Spleen (tissue), 11 donors: ENCODE results near the gene ZNHIT2. TPM values are rescaled to one million over a fixed set of nuclear protein-coding genes. Genes with fewer than 3 reads are reported as not detected.

ENCODE experiments used
- DNase-seq: peaks from one replicate; pipeline ENCODE4 v3.0.0-alpha.2; 2020
- H3K27ac ChIP-seq, 8 donors: fragments of 200-600 bp; sonication (generic) in 7 of 8; 1 replicate in 4 of 8; 2 replicates in 4 of 8; pipeline versions ENCODE4 v1.5.0 to v1.8.0; 2016 to 2021; ENCODE audit warnings: inconsistent platforms in 4 of 8, mild to moderate bottlenecking in 4 of 8, moderate library complexity in 1 of 8
- H3K27me3 ChIP-seq, 7 donors: fragments of 200-600 bp; sonication (generic) in 6 of 7; replicated peaks in 1 of 7; 1 replicate in 4 of 7; 2 replicates in 3 of 7; pipeline versions ENCODE4 v1.5.0 to v1.8.0; 2016 to 2021; ENCODE audit warnings: inconsistent platforms in 3 of 7, mild to moderate bottlenecking in 1 of 7
- H3K36me3 ChIP-seq, 6 donors: fragments of 200-600 bp; sonication (generic) in 5 of 6; 1 replicate in 4 of 6; 2 replicates in 2 of 6; pipeline versions ENCODE4 v1.5.0 to v1.8.0; 2016 to 2021; ENCODE audit warnings: inconsistent platforms in 2 of 6
- H3K4me1 ChIP-seq, 6 donors: fragments of 200-600 bp; sonication (generic) in 5 of 6; 1 replicate in 3 of 6; 2 replicates in 3 of 6; pipeline versions ENCODE4 v1.5.0 to v1.8.0; 2016 to 2021; ENCODE audit warnings: inconsistent platforms in 3 of 6
- H3K4me3 ChIP-seq, 8 donors: fragments of 200-600 bp; sonication (generic) in 7 of 8; 1 replicate in 4 of 8; 2 replicates in 4 of 8; pipeline versions ENCODE4 v1.5.0 to v1.8.0; 2016 to 2021; ENCODE audit warnings: inconsistent platforms in 4 of 8, mild to moderate bottlenecking in 4 of 8, moderate library complexity in 2 of 8
- H3K9me3 ChIP-seq, 8 donors: fragments of 200-600 bp; sonication (generic) in 7 of 8; 1 replicate in 4 of 8; 2 replicates in 4 of 8; pipeline versions ENCODE4 v1.5.0 to v1.8.0; 2016 to 2021; ENCODE audit warnings: inconsistent platforms in 4 of 8
- POLR2A ChIP-seq, 3 donors: fragments of 450-650 bp; IDR thresholded peaks; one replicate each; pipeline ENCODE4 v1.5.1; 2017; ENCODE audit warnings: antibody characterized with exemption in 3 of 3, mild to moderate bottlenecking in 1 of 3
- POLR2AphosphoS5 ChIP-seq, 3 donors: sonication (generic); formaldehyde crosslinking; IDR thresholded peaks; one replicate each; pipeline ENCODE4 v1.5.1; 2017; ENCODE audit warnings: antibody characterized with exemption in 3 of 3
- WGBS, 5 donors: extraction: QIAGEN DNeasy Blood & Tissue Kit in 3 of 5; methylation state at CpG; one replicate each; pipeline versions ENCODE4 v1.1.5 to v1.1.7; 2013 to 2018; 5-methylcytosine and 5-hydroxymethylcytosine counted together
- intact Hi-C: fragments of 100-400 bp; cut with DNase I; formaldehyde crosslinking; loops from one replicate; pipeline ENCODE4 v1.15.0; 2023; ENCODE audit warnings: low total_unique reads
- polyA plus RNA-seq, 3 donors: library from polyadenylated mRNA; stranded (reverse); fragments of 200-250 nt; gene quantifications; one replicate each; pipeline ENCODE4 v1.2.1, GENCODE V29; 2013
- total RNA-seq, 7 donors: library from RNA; depleted of rRNA in 3 of 7; stranded (reverse); fragments of >200 nt in 3 of 7; fragmentation: NEBNext Ultra II Directional in 4 of 7; extraction: Animal tissue kit (Norgen Biotek cat#: 25700) in 4 of 7; gene quantifications; one replicate each; pipeline versions ENCODE4 v1.1.0 to v1.2.1, GENCODE V29; 2016 to 2021
- TF ChIP-seq, protein P1 (sequence below), 11 experiments: fragments of 200-600 bp in 7 of 11; fragments of 450-650 bp in 4 of 11; sonication (generic) in 4 of 11; IDR thresholded peaks in 8 of 11; conservative IDR thresholded peaks in 3 of 11; 1 replicate in 7 of 11; 2 replicates in 4 of 11; pipeline versions ENCODE4 v1.4.0 to v1.8.0; 2016 to 2021; ENCODE audit warnings: antibody characterized with exemption in 11 of 11, inconsistent platforms in 4 of 11, mild to moderate bottlenecking in 1 of 11
- donor health status: healthy with polysubstance abuse.
- donor health status: DM: no; HTN: no; CAD: no; lungs with moderate emphysema.
- donor health status: DM: no; HTN: no; CAD: no.
- donor health status: Bipolar disorder and iron deficiency.
- donor health status: healthy.
- donor health status: DM: no; HTN: no; CAD: no.
- donor health status: DM: yes; HTN: yes; CAD: no.

The ZNHIT2 gene
- total and polyA plus RNA-seq, 10 donors: 7.9 to 21.1 (median 13.3) TPM

DNA sequence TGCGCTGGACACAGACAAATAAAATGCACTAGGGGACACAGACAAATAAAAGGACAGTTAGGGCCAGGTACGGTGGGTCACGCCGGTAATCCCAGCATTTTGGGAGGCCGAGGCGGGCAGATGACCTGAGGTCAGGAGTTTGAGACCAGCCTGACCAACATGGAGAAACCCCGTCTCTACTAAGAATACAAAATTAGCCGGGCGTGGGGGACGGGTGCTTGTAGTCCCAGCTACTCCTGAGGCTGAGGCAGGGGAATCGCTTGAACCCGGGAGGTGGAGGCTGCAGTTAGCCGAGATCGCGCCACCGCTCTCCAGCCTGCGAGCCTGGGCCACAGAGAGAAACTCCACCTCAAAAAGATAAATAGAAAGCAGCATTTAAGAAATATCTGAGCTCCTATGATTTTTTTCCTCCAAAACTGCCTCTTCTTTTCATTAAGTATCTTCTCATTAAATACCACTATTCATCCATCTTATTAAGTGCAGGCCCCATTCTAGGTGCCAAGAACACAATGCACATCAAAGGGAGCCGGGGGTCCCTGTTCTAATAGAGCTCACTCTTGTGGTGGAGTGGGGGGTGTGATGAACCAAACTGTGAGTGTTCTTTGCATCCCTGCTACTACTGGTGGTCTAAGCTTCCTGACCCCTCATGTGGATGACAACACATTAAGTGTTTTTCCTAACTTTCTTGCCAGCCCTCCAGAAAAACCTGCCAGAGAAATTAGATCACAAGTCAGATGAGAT is 766 bp upstream of the ZNHIT2 start:
- Histone ChIP-seq H3K4me1 (peaks cover 27 to 89% (median 66%) of the 10 kb centered on the region in 6 donors), H3K27ac (peak overlapping the region in 7 of 8 donors; percentile 82 to 98 (median 89)), H3K9me3 (no peaks in the 10 kb centered on the region), H3K27me3 (no peaks in the 10 kb centered on the region), H3K4me3 (peak overlapping the region in 2 of 8 donors; percentile 92 to 95), H3K36me3 (peaks cover 0 to 56% (median 38%) of the 10 kb centered on the region in 6 donors)
- 83 to 89% (median 86%) methylated on average over 18 of the region's 18 CpGs for WGBS, 5 donors
- TF ChIP-seq, protein P1, sequence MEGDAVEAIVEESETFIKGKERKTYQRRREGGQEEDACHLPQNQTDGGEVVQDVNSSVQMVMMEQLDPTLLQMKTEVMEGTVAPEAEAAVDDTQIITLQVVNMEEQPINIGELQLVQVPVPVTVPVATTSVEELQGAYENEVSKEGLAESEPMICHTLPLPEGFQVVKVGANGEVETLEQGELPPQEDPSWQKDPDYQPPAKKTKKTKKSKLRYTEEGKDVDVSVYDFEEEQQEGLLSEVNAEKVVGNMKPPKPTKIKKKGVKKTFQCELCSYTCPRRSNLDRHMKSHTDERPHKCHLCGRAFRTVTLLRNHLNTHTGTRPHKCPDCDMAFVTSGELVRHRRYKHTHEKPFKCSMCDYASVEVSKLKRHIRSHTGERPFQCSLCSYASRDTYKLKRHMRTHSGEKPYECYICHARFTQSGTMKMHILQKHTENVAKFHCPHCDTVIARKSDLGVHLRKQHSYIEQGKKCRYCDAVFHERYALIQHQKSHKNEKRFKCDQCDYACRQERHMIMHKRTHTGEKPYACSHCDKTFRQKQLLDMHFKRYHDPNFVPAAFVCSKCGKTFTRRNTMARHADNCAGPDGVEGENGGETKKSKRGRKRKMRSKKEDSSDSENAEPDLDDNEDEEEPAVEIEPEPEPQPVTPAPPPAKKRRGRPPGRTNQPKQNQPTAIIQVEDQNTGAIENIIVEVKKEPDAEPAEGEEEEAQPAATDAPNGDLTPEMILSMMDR (IDR thresholded peaks at IDR 0.05 in 8 of 11, conservative IDR thresholded peaks at IDR 0.05 in 3 of 11): peak in 4 of 11 experiments; percentile 7 to 62 (median 56)
- TF ChIP-seq POLR2A (IDR thresholded peaks at IDR 0.05): no peak
- peak; percentile 82 for DNase-seq
- intact Hi-C loops: loop anchor here (5.0 kb wide), 1 partner anchor 64 kb away; the partner anchor contains the start of gene CAPN1

DNA sequence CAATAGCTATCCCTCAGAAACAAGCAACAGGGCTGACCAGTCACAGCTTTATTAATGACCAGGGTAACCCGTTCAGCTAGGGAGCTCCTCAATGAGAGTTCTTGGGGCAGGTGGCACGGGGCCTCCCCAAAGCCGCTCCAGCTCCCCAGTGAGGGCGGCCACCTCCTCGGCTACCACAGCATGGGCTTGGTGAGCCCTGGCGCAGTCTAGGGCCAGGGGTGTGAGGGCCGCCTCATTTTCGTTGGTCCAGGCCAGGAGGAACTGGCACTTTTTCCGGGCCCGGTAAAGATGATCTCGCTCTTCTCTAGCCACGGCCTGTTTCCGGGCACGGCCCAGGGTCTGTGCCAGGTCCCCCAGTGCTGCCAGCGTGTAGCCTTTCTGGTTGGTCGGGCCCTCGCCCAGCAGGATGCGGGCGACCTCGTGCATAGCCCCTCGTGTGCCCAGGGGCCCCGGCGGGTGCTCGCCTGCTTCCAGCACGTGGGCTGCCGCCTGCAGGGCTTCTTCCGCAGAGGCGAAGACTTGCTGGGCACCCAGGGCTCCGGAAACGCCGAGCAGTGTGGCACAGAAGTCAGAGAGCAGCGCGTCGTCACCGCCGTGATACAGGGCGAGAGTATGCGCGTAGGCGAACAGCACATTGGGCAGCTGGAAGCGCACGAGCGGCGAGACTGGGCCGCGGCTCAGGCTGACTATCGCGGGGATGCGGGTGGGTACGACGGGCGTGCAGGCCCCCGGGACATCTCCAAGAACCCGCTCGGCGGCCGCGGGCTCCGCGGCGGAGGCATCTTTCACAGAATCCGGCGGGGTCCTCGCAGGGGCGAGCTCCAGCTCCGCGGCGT is 913 bp downstream of the ZNHIT2 start:
- Histone ChIP-seq H3K27ac (peak overlapping the region; percentile 79 to 98 (median 88)), H3K4me3 (peak overlapping the region; percentile 77 to 99 (median 93)), H3K27me3 (no peaks in the 10 kb centered on the region), H3K36me3 (peaks cover 0 to 56% (median 38%) of the 10 kb centered on the region in 6 donors), H3K4me1 (peaks cover 34 to 93% (median 72%) of the 10 kb centered on the region in 6 donors), H3K9me3 (no peaks in the 10 kb centered on the region)
- intact Hi-C loops: loop anchor here (5.0 kb wide), 1 partner anchor 66 kb away; the partner anchor contains the start of gene CAPN1
- TF ChIP-seq POLR2AphosphoS5 (IDR thresholded peaks at IDR 0.05) (peak in 2 of 3 donors; percentile 25), POLR2A (IDR thresholded peaks at IDR 0.05) (no peak)
- WGBS, 5 donors: 23 to 57% (median 25%) methylated on average over 17 to 68 of the region's 68 CpGs
- peak; percentile 89 for DNase-seq

DNA sequence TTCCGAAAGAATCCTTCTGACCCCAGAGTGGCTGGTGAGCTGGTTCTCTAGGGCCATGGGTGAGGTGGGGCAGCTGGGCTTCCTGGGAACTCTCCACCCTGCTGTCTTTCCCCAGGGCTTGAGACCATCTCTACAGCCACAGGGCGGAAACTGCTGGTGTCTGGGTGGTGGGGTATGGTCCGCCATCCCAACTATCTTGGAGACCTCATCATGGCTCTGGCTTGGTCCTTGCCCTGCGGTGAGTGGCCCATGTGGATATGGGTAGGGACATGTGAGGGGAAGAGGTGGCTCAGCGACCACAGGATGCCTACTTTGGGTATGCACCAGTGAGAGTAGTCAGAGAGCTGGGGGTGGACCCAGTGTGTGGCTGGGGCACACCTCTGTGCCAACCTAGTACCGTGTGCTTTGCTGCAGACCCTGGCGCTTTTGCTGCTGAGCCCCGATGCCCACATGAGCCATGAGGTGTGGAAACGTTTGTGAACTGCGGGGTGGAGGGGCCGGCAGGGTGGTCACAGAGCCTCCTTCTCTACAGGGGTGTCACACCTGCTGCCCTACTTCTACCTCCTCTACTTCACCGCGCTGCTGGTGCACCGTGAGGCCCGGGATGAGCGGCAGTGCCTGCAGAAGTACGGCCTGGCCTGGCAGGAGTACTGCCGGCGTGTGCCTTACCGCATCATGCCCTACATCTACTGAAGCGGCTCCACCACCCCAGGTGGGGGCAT is 2.0 kb downstream of the ZNHIT2 start:
- Histone ChIP-seq H3K27ac (no peak overlapping the region), H3K4me3 (peak overlapping the region in 1 of 8 donors; percentile 92), H3K4me1 (peaks cover 37 to 93% (median 72%) of the 10 kb centered on the region in 6 donors), H3K27me3 (no peaks in the 10 kb centered on the region), H3K9me3 (no peaks in the 10 kb centered on the region), H3K36me3 (peaks cover 0 to 47% (median 33%) of the 10 kb centered on the region in 6 donors)
- intact Hi-C loops: loop anchor here (5.0 kb wide), 1 partner anchor 67 kb away; the partner anchor contains the start of gene CAPN1
- WGBS, 5 donors: 92 to 96% (median 93%) methylated on average over 14 to 21 of the region's 21 CpGs
- TF ChIP-seq, protein P1 (IDR thresholded peaks at IDR 0.05 in 8 of 11, conservative IDR thresholded peaks at IDR 0.05 in 3 of 11): no peak
- TF ChIP-seq POLR2AphosphoS5 (IDR thresholded peaks at IDR 0.05) (peak in 1 of 3 donors; percentile 45), POLR2A (IDR thresholded peaks at IDR 0.05) (no peak)
- DNase-seq: peak; percentile 80
